Activated CD4-positive, alpha-beta T cell treated with anti-CD3 and anti-CD28 coated beads for 24 hours (primary cell): ENCODE results near the gene TUB.

Experiments
- DNase-seq, 2 donors: peaks; one replicate each; pipeline ENCODE4 v3.0.0-alpha.2; 2020; ENCODE audit warnings: low read depth in 2 of 2

TUB gene

GRCh38 chr11:8106679-8107078, 25.7 kb downstream of the TUB start:
- no peak for DNase-seq

- DNase-seq, result no peak
Observed at GRCh38 chr11:8107642-8108041, 26.6 kb downstream of the TUB start.

- no peak for DNase-seq
Observed at GRCh38 chr11:8108421-8108820, 27.4 kb downstream of the TUB start.

GRCh38 chr11:8109675-8110074, 28.7 kb downstream of the TUB start:
- no peak for DNase-seq

GRCh38 chr11:8110396-8110795, 29.4 kb downstream of the TUB start:
- DNase-seq, result no peak

GRCh38 chr11:8111636-8112035, 30.6 kb downstream of the TUB start:
- DNase-seq, result no peak

- no peak for DNase-seq
Observed at GRCh38 chr11:8122173-8122764, 41.3 kb downstream of the TUB start.

GRCh38 chr11:8126649-8127289, 45.8 kb downstream of the TUB start:
- DNase-seq, result no peak

- DNase-seq, result no peak
Observed at GRCh38 chr11:8127447-8127846, 46.4 kb downstream of the TUB start.

- DNase-seq, result no peak
Observed at GRCh38 chr11:8138526-8138925, 57.5 kb downstream of the TUB start.

GRCh38 chr11:8149726-8150125, 68.7 kb downstream of the TUB start:
- no peak for DNase-seq
